Esophagus squamous epithelium (tissue), 4 donors: ENCODE results near the gene DNAH11.

ENCODE experiments used
- CTCF ChIP-seq, 6 experiments: fragments of 450-650 bp in 4 of 6; fragments of 200-600 bp in 2 of 6; sonication (generic) in 2 of 6; IDR thresholded peaks; one replicate each; pipeline ENCODE4 v1.5.1; 2016 to 2019; ENCODE audit warnings: antibody characterized with exemption in 6 of 6, mild to moderate bottlenecking in 4 of 6, moderate library complexity in 4 of 6
- POLR2A ChIP-seq, 4 donors: fragments of 450-650 bp; IDR thresholded peaks; one replicate each; pipeline ENCODE4 v1.6.1; 2017; ENCODE audit warnings: antibody characterized with exemption in 4 of 4, mild to moderate bottlenecking in 4 of 4, moderate library complexity in 3 of 4

DNA sequence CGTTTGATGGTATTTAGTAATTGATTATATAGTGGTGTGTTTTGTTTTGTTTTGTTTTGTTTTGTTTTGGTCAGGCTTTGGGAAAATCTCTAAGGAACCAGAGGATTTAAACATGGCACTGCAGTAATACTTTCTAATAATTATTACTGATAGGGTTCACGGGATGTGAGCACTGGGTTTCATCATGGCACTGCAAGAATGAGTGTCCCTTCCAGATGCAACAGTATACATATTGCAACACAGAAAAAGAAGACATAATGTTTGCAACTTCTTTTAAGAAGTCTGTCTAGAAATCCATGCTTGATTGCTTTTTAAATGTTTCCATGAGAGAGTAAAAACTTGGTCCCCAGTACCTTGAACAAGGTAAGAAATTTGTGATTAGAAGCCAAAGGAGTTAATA is 405.1 kb downstream of the DNAH11 start:
- TF ChIP-seq CTCF (IDR thresholded peaks at IDR 0.05): no peak
- TF ChIP-seq POLR2A (IDR thresholded peaks at IDR 0.05): no peak
